K562 (cell line): Measurements from ENCODE around the gene CABYR. TPM values are rescaled to one million over a fixed set of nuclear protein-coding genes. Genes with fewer than 3 reads are reported as not detected.

Experiments used
- EHMT2 ChIP-seq: fragments of 450-650 bp; IDR thresholded peaks from 2 replicates; pipeline ENCODE4 v1.6.1; 2018; ENCODE audit warnings: antibody characterized with exemption
- ELK3 ChIP-seq: fragments of 450-650 bp; formaldehyde crosslinking; IDR thresholded peaks from 2 replicates; pipeline ENCODE4 v1.4.0; 2020; ENCODE audit warnings: mild to moderate bottlenecking
- IRF2 ChIP-seq: sonication (generic); formaldehyde crosslinking; IDR thresholded peaks from 2 replicates; pipeline ENCODE4 v1.8.1; 2022; ENCODE audit warnings: mild to moderate bottlenecking, missing genetic modification reagents
- PHB ChIP-seq: fragments of 250-450 bp; sonication (Bioruptor Pico); IDR thresholded peaks from 2 replicates; pipeline ENCODE4 v1.5.0; 2021
- ZBTB40 ChIP-seq, 2 experiments: fragments of 450-650 bp in 1 of 2; sonication (generic) in 1 of 2; formaldehyde crosslinking in 1 of 2; IDR thresholded peaks; 2 replicates each; pipeline versions ENCODE4 v1.7.1 to v1.9.0; 2016 to 2022; ENCODE audit warnings: inconsistent platforms in 1 of 2, mild to moderate bottlenecking in 1 of 2, missing genetic modification reagents in 1 of 2
- ZNF655 ChIP-seq: fragments of 250-450 bp; sonication (Bioruptor Pico); IDR thresholded peaks from 2 replicates; pipeline ENCODE4 v1.5.0; 2021
- ZNF830 ChIP-seq: fragments of 250-450 bp; sonication (Bioruptor Pico); IDR thresholded peaks from 2 replicates; pipeline ENCODE4 v1.5.0; 2021; ENCODE audit warnings: mild to moderate bottlenecking
- polyA plus RNA-seq, 8 experiments: library from polyadenylated mRNA; depleted of rRNA in 4 of 8; stranded (reverse) in 5 of 8; unstranded in 3 of 8; fragments of >200 nt; fragmentation: Nextera tagmentation in 2 of 8; fragmentation: Illumina TruSeq in 1 of 8; extraction: Ambion mirVana in 2 of 8; extraction: Trizol in 1 of 8; gene quantifications; 2 replicates each; pipeline versions ENCODE4 v1.2.1 to v1.2.3, GENCODE V29; 2011 to 2014; ENCODE audit warnings: inconsistent platforms in 1 of 8, missing spikeins in 1 of 8
- total RNA-seq, 7 experiments: library from RNA; depleted of rRNA in 6 of 7; stranded (reverse); fragments of >200 nt in 6 of 7; fragmentation: Illumina TruSeq in 2 of 7; extraction: Trizol in 2 of 7; gene quantifications; 2 replicates each; pipeline versions ENCODE4 v1.2.1 to v1.2.3, GENCODE V29; 2011 to 2021; ENCODE audit warnings: low replicate concordance in 1 of 7
- TF ChIP-seq, protein P1 (sequence below): fragments of 450-650 bp; IDR thresholded peaks from 2 replicates; pipeline ENCODE4 v1.6.1; 2018; ENCODE audit not compliant: partially characterized antibody

CABYR gene
- total and polyA plus RNA-seq, 9 of the 15 experiments (the other 6 are each of a cell fraction or from before 2014, with no cell fraction given) = not detected

GRCh38 chr18:24187689-24188088, 48.8 kb downstream of the CABYR start (continued):
- TF ChIP-seq EHMT2 (no peak), IRF2 (CRISPR knock-in tag) (no peak), PHB (CRISPR knock-in tag) (no peak), ZBTB40 (IDR thresholded peaks at IDR 0.05) (no peak), ZBTB40 (CRISPR knock-in tag; IDR thresholded peaks at IDR 0.05) (no peak), ZNF655 (CRISPR knock-in tag) (no peak), ZNF830 (no peak), ELK3 (CRISPR knock-in tag) (no peak)
- TF ChIP-seq, protein P1, sequence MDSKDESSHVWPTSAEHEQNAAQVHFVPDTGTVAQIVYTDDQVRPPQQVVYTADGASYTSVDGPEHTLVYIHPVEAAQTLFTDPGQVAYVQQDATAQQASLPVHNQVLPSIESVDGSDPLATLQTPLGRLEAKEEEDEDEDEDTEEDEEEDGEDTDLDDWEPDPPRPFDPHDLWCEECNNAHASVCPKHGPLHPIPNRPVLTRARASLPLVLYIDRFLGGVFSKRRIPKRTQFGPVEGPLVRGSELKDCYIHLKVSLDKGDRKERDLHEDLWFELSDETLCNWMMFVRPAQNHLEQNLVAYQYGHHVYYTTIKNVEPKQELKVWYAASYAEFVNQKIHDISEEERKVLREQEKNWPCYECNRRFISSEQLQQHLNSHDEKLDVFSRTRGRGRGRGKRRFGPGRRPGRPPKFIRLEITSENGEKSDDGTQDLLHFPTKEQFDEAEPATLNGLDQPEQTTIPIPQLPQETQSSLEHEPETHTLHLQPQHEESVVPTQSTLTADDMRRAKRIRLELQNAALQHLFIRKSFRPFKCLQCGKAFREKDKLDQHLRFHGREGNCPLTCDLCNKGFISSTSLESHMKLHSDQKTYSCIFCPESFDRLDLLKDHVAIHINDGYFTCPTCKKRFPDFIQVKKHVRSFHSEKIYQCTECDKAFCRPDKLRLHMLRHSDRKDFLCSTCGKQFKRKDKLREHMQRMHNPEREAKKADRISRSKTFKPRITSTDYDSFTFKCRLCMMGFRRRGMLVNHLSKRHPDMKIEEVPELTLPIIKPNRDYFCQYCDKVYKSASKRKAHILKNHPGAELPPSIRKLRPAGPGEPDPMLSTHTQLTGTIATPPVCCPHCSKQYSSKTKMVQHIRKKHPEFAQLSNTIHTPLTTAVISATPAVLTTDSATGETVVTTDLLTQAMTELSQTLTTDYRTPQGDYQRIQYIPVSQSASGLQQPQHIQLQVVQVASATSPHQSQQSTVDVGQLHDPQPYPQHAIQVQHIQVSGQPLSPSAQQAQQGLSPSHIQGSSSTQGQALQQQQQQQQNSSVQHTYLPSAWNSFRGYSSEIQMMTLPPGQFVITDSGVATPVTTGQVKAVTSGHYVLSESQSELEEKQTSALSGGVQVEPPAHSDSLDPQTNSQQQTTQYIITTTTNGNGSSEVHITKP = no peak
- TF ChIP-seq, all 486 proteins: peak for 0
